DMS153 (cell line): Measurements from ENCODE around the gene DAPK2.
"Not testable (repeated sequence)": the region's sequence is repeated elsewhere in the genome, so short reads cannot be mapped to it uniquely, and the experiment has no call there.

Source experiments
- DNase-seq: peaks from one replicate; lab custom pipeline; 2025; lab: John Stamatoyannopoulos, UW

Gene DAPK2

DNA sequence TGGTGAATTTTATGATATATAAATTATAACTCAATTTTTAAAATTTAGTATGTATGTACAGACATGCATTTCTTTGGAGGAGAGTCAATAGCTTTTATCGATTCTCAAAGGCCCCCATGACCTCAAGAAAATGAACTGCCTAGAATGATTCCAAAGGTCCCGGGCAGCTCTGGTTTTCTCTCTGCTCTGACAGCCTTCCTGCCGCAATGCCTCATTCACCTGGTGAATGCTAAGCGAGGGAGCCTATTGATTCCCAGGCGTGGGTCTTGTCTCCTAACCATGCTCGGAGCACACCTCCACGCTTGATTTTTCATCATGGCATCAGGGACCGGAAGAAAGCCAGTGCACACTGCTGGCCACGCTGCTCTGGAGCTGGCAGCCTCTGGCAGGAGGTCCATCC, 132.9 kb downstream of the DAPK2 start:
- no peak for DNase-seq

DNA sequence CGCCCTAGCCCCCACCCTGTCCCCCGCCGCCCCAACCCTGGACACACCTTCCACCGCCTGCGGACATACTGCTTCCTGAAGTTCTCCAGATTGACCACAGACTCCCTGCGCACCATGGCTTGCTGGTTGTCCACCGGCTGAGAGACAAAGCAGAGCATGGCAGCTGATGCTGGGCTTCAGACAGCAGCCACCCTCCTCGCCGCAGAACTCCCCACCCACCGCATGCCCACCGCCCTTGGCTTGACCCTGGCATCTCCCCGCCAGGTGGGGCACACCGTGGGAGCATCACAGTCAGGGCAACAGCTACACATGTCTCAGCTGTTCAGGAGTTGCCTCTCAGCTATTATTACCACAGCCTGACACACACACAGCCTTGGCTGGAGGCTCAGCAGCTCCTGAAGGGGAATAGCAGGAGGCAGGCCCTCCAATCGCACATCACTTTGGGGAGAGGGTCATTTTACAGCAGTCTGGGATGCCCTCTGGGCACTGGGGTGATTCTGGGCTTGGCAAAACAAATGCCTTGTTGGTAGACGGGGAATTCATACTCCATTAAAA, 134.1 kb downstream of the DAPK2 start:
- no peak for DNase-seq

DNA sequence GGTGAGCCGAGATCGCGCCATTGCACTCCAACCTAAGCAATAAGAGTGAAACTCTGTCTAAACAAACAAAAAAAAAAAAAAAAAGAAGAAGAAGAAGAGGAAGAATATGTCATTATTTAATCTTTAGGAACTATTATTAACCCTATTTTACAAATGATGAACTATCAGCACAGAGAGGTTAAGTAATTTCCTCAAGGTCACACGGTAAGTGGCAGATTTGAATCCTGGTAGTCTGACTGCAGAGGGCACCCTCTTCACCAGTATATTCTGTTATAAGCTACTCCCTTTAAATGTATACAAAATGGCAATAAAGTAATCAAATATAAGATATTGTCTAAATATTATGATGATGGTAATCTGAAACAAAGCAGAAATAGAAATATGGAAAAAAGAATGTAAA, 135.1 kb downstream of the DAPK2 start:
- DNase-seq: no peak

DNA sequence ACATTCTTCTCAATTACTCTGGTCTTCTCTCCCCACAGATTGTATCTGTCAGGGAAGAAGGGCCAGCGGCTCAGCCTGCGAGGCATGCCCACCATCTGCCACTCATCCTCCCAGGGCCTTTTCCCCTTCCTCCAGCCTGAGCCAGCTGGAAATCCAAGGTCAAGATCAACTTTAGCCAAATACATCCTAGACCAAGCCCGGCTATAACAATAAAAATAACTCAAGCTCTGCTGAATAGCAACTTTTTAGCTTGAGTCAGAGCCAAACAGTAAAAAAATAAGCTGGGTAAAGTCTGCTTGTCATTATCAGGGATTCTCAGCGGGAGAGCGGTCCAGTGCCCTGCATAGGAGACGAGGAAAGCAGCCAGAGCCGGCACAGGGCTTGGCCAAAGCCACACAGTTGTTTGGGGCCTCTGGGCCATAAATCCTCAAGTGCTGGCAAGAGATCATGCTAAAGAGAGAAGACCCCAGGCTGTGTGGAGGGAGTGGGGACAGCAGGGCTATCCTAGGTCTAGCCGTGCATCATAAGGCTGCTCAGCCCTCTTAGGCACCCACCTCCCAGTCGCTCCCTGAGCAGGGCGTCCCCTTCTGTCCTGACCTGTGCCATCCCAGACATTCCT, 136.4 kb downstream of the DAPK2 start:
- no peak for DNase-seq

DNA sequence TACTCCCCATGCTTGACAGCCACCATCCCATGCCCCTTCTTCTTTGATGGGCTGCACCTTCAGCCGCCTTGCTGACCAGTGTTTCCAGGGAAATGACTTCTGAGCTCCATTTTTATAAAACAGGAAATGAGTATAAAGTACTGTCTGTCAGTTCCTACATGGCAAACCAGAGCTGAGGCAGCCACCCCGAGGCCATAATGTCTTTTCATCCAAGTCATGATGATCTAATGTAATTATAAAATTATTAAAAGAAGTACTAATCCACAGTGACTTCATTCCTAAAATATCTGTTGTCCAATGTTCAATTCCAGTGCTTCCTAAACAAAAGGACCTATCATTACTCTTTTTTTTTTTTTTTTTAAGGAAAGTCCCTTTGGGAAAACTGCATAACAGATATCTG, 137.3 kb downstream of the DAPK2 start:
- no peak for DNase-seq

DNA sequence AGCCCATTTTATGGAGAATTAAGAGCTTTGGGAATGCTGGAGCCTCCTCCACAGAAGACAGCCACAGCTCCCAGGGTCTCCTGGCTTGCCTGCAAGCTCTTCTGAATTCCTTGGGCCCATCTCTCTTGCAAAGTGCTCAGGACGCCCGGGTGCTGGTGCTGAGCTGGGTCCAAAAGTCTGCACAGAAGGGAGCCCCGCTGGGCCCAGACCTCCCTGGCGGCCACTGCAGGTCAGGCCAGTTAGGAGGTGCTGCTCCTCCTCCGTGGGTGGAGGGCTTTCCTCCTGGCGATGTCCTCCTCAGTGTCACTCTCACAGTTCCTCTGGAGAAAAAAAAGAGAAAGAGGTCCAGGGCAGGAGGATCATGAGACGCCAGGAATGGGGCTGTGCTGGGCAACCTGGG, 138.0 kb downstream of the DAPK2 start:
- no peak for DNase-seq

DNA sequence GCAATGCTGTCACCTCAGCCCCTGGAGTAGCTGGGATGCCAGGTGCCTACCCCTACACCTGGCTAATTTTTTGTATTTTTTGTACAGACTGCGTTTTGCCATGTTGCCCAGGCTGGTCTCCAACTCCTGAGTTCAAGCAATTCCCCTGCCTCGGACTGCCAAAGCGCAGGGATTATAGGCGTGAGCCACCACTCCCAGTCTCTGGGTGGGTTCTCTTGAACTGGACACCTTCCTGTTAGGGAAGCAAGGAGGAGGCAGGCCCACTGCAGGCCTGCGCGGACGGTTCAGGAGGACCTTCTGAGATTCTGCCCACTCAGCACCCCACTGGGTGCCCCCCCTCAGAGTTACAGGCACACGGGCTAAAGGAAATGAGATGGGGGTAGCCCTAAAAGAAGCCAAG, 138.8 kb downstream of the DAPK2 start:
- DNase-seq: no peak

DNA sequence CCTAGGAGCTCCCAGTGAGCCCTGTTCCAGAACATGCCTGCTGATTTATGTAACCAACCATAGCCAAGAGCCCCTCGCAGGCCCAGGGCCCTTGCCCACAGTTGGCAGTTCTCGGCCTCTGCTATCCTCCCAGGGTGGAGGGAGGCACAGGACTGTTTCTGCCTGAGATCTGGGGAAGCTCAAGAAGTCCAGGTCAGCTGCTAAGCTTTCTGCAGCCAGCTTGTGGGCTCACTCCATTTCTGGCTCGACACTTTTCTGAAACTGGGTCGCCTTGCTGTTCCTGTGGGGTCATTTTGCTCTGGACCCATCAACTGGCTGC, 140.1 kb downstream of the DAPK2 start:
- no peak for DNase-seq

DNA sequence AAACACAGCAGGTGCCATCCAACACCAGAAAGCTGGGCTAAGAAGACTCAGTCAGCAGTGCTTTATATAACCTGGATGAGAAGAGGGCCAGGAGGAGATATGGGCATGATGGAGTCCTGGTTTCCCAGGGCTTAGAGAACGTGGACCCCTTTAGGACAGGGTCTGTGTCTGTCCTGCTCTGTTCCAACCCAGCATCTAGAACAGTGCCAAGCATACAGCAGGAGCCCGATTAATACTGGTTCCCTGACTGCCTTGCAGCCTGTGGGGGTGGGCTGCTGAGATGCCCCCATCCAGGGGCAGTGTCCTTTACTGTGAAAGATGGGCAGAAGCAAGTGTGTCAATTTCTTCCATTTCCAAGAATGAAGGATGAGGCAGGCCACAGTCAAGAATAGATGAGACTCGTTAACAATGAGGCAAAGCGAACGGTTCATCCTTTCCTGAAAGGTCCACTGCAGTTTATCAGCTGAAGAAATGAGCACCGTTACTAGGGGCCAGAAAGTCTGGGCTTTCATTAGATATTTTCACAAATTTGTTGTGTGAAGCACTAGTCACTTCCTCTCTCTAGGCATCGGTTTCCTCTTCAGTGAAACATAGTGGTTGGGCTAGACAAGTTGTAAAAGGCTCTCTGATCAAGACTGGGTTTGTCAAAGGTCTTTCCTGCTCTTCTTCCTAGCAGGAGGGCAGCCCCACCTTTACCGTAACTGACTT, 140.6 kb downstream of the DAPK2 start:
- no peak for DNase-seq

DNA sequence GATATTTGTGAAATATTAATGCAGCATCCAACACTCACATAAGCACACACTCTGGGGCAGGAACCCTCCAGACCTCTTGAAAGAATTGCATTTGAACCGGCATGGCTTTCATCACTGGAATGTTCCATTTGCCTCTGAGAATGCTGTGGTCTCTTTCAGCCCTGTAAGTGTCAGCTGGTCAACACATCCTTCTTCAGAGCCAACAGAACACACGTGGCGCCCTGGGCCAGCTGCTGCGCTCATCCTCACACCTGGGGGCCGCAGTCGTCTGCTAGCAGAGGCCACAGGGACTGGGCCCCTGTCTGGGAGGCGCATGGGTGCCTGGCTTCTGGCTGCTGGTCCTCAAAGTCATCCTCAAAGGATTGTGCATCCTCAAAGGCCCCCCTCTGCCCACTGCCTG, 141.2 kb downstream of the DAPK2 start:
- DNase-seq: no peak

DNA sequence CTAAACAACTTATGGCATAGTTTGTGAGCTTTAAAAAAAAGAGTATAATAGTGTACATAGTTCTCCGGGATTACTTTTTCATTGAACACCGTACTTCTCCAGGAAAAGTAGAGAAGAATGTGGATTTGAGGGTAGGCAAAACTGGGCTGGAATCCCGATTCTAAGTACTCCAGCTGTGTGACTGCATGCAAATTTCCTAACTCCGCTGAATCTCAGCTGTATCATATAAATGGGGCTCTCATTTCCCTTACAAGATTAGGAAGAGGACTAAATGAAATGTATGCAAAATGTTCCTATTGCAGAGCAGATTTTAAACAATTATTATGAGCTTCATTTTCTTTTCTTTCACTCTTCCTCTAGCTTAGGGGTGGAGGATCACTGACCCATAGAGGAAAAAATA, 142.2 kb downstream of the DAPK2 start:
- DNase-seq: no peak

DNA sequence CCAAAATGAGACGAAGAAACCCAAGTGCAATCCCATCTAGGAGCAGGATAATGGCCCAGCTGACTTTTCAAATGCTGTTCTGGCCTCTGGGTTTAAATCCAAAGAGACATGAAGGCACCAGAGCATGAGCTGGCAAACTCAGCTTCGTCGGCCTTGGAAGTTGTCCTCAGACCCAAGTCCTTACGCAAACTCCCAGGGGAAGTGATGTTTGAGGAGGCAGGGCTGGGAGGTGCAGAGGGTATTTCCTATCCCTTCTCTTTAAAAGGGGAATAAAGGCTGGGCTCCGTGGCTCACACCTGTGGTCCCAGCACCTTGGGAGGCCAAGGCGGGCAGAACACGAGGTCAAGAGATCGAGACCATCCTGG, 143.6 kb downstream of the DAPK2 start:
- DNase-seq: no peak

DNA sequence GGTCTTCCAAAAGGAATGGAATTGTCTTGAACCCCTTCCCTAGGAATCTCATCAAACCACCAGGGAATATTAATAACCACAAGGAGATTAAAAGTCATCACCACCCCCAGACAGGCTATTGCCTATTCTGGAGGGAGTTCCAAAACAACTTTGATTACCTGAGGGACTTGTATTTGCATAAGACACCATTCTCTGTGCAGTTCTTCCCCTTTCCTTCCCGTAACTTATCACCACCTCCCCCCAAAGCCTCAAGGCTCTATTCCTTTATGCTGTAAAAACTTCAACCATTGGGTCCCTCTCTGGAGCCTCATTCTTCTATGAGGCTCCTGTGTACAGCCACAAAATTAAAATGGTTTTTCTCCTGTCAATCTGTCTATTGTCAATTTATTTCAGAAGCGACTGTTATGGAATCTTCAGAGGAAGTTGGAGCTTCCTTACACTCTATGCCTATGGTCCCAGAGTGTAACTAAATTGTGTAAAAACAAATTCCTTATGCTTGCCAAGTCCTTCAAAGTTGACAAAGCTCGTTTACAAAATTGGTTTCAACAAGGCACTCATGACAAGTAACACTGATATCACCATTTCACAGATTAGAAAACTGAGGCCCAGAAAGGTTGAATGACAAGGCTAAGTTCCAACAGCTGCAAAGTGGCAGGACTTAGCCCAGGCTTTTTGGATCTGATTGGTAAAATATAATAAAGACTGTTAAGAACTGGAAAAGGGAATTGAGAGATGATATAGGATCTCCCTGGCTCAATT, 144.2 kb downstream of the DAPK2 start:
- DNase-seq: no peak

DNA sequence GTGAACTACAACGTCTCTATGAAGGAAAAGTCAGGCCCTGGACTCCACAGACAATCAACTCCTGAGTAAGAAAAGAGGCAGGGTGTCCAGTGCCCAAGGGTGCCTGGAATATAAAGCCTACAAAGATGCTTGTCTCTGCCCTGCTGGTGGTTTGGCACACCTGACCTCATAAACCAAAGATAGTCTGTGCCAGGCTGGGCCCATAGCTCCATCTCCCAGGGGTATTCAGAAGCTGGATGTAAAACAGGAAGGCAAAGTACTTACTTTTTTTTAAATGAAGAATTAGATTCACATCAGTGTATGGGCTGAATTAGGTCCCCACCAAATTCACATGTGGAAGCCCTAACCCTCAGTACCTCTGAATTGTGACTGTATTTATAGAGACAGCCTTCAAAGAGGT, 146.0 kb downstream of the DAPK2 start:
- no peak for DNase-seq

DNA sequence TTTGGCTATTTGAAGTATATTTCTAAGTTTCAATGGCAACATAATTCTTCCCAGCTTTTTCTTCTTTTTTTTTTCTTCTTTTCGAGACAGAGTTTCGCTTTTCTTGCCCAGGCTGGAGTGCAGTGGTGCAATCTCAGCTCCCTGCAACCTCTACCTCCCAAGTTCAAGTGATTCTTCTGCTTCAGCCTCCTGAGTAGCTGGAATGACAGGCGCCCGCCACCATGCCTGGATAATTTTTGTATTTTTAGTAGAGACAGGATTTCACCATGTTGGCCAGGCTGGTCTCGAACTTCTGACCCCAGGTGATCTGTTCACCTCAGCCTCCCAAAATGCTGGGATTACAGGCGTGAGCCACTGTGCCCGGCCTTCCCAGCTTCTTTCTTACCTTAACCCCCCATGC, 146.7 kb downstream of the DAPK2 start:
- DNase-seq: not testable (repeated sequence)

DNA sequence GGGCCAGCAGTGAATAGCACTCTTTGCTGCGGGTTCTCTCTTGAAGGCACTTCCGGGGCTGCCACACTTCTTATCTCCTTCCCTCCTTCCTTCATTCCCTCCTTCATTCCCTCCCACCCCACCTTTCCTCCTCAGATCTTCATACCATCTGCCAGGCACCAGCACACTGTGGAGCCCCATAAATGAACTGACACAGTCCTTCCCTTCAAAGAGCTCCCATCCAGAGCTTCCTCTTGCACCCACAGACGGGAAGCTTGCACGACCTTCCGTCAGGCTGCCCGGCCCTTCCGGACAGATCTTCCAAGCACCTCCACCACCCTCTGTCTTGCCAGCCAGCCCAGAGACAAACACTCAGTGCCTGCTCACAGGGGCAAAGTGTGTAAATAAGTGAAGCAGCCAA, 147.1 kb downstream of the DAPK2 start:
- DNase-seq: no peak

DNA sequence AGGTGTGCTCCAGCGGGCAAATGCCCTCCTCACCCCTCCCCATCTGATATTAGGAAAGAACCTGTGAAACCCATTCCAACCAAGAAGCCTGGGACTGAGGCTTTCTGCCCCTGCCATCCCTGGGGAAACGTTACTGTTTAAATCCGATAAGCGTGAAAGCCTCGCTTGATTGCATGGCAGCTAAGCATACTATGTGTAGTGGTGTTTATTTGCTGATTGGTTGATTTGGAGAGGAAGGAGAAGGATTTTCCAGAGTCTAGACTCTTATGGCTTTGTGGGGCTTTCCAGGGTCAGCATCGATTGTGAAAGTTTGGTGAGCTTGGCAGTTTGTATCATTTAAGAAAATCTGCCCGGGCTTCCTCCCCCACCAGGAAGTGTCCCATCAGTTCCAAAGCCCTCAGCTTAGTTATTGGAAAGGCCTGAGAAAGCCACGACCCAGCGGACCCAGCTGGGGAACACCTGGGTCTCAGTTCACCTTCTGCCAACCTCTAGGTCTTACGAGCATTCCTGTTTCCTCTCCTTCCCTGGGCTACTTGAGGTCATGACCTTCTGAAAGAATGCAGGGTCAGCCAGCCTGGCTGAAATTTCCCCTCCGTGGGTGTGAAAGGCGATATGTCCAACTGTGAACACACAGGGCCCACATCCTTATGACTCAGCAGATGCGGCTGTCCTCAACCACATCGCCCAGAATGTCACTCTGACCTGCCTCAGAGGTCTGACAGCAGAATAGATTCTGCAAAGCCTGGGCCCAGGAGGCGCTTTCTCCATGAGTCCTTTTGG, 149.8 kb downstream of the DAPK2 start:
- no peak for DNase-seq

DNA sequence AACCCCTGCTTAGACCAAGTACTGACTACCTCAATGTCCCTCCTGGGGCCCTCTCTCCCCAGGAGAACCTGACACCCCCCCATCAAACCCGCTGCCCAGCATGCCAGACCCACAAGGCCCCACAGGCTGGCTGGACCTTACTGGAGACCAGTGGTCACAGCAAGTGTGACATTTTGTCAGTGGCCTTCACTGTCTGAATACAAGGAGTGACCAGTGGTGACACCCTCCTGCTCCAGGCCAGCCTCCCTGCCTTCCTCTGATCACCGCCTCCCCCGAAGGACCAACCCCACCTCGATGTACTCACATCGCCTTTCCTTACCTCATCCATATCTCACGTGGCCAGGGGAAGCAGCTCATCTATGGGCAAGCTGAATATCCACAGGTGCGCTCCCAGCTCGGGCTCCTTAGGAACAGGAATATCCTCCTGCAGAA, 150.5 kb downstream of the DAPK2 start:
- no peak for DNase-seq

DNA sequence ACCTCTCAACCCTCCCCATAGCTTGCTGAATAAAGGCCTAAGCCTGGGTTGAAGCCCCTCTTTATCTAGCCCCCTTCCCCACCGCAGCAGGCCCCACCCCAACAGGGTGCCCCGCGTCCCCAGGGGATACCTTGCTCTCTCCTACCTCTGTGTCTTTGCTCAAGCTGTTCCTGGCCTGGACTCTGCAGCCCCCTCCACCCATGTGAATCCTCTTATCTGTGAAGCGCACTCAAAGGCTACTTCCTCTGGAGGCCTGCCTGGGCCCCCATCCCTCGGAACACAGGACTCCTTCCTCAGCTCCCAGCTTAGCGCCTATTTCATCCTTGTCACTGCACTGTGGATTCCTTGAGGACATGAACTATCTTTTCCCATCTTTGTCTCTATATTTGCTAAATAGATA, 151.1 kb downstream of the DAPK2 start:
- no peak for DNase-seq

DNA sequence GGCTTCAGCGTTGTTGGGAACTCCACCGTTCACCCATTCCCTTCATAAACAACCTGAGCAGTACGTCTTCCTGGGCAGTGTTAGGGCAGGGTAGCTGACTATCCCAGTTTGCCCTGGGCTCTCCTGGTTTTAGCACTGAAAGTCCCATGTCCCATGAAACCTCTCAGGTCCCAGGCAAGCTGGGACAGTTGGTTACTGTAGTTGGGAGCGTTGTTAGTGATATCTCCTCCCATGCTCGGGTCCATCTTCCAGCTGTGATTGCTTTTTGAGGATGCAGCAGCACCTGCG, 151.7 kb downstream of the DAPK2 start:
- DNase-seq: no peak

DNA sequence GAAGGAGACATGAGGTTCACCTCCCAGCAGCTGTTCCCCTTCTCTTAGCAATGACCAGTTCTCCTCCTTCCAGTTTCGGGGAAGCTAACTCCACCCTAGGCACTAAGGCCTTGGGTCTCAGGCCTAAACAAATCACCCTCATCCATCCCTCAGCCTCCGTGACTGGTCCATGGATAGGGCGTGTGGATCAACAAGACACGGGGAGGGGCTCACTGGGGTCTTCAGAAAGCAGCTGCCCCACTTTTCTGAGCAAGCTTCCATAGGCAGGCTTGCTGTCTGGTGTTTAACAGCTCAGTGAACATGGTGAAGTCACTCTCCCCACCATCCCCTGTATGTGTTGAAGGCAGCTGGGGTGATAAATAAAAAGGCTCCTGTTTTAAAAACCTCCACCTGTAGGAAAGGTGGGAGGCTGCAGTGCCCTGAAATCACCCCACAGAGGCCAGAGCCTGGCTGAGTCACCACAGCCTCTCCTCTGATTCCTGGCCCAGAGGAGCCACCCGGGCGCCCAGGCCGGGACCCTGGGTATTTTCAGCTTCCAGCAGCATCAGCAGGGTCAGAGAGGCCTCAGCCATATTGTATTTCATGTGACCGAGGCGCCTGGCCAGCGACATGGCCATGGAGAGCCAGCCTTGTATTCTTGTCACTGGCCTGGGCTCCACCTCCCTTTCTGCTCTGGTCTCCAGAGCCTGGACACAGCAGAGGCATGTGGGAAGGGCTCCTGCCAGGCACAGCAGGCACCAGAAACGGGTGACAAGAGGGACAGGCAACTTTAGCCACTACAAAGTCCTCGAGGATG, 152.2 kb downstream of the DAPK2 start:
- DNase-seq: no peak
